HepG2 (cell line): ENCODE results near the gene IFNL1. TPM values are rescaled to one million over a fixed set of nuclear protein-coding genes. Genes with fewer than 3 reads are reported as not detected.
A peak's percentile ranks its signal among the peaks of the same experiment; 100 is the strongest.

Experiments
- ATAC-seq: fragments of 200-7000 bp; cut with Tn5 transposase; 3 replicates; pipeline ENCODE4 v1.9.1; 2020; ENCODE audit warnings: mild to moderate bottlenecking, moderate library complexity
- BruUV-seq: library from RNA; stranded (reverse); fragments of 400-500 nt; replicated peaks from 2 replicates; lab custom pipeline; 2021; lab: Mats Ljungman, UMichigan
- CTCF ChIA-PET: fragments of 300-600 bp; formaldehyde crosslinking; extraction: SDS; loops from one replicate; lab custom pipeline; 2021; ENCODE audit warnings: low total read pairs, inconsistent platforms, low intra/inter-chr PET ratio; lab: Yijun Ruan, JAX
- POLR2A ChIA-PET: fragments of 350-600 bp; sonication (Branson Sonifier 250); formaldehyde crosslinking; loops from one replicate; lab custom pipeline; 2020; ENCODE audit warnings: antibody characterized with exemption, inconsistent platforms; lab: Yijun Ruan, JAX
- DNase-seq: peaks from one replicate; pipeline ENCODE4 v3.0.0-alpha.2; 2015; ENCODE audit warnings: low spot score
- FAIRE-seq: peaks from 3 replicates; lab custom pipeline; 2011; peaks lifted over from hg19 to GRCh38; lab: Jason Lieb, UNC
- H2AFZ ChIP-seq: one replicate; pipeline ENCODE4 v1.6.1; 2011; ENCODE audit warnings: low read length, inconsistent platforms
- H3K27ac ChIP-seq: fragments of 300-600 bp; 3 replicates; pipeline ENCODE4 v1.8.0; 2011; ENCODE audit warnings: mixed run types, mild to moderate bottlenecking, mixed read lengths, low read length, inconsistent platforms; ENCODE audit not compliant: insufficient read depth; ENCODE audit errors: extremely low read length
- H3K27me3 ChIP-seq, 2 experiments: fragments of 200-600 bp in 1 of 2; 2 replicates in 1 of 2; 3 replicates in 1 of 2; pipeline versions ENCODE4 v1.6.0 to v1.8.0; 2011; ENCODE audit warnings: low read length in 2 of 2, mild to moderate bottlenecking in 2 of 2, moderate library complexity in 2 of 2, inconsistent platforms in 1 of 2; ENCODE audit not compliant: insufficient read depth in 2 of 2, control insufficient read depth in 1 of 2
- H3K36me3 ChIP-seq, 2 experiments: fragments of 200-600 bp in 1 of 2; replicated peaks in 1 of 2; 2 replicates in 1 of 2; 3 replicates in 1 of 2; pipeline versions ENCODE4 v1.5.1 to v1.8.0; 2011; ENCODE audit warnings: low read length in 2 of 2, inconsistent platforms in 1 of 2; ENCODE audit not compliant: insufficient read depth in 2 of 2, control insufficient read depth in 1 of 2
- H3K4me1 ChIP-seq: 2 replicates; pipeline ENCODE4 v1.5.1; 2012; ENCODE audit warnings: low read length, inconsistent platforms; ENCODE audit not compliant: insufficient read depth
- H3K4me2 ChIP-seq: 2 replicates; pipeline ENCODE4 v1.6.0; 2011; ENCODE audit warnings: low read depth, low read length, inconsistent platforms
- H3K4me3 ChIP-seq, 3 experiments: fragments of 200-600 bp in 1 of 3; sonication (generic), shearing (Covaris generic) in 1 of 3; replicated peaks in 1 of 3; 2 replicates each; pipeline ENCODE4 v1.5.1; 2011 to 2016; ENCODE audit warnings: low read length in 3 of 3, inconsistent platforms in 2 of 3, low read depth in 2 of 3, mild to moderate bottlenecking in 2 of 3, control low read depth in 1 of 3, mixed read lengths in 1 of 3; ENCODE audit not compliant: insufficient read depth in 1 of 3
- H3K79me2 ChIP-seq: one replicate; pipeline ENCODE4 v1.6.1; 2011; ENCODE audit warnings: low read length, inconsistent platforms; ENCODE audit not compliant: insufficient read depth
- H3K9ac ChIP-seq: 2 replicates; pipeline ENCODE4 v1.6.0; 2011; ENCODE audit warnings: mild to moderate bottlenecking, low read depth, low read length, inconsistent platforms; ENCODE audit not compliant: insufficient read depth
- H3K9me3 ChIP-seq: 2 replicates; pipeline ENCODE4 v1.5.1; 2012; ENCODE audit warnings: mild to moderate bottlenecking, low read length
- H4K20me1 ChIP-seq: 2 replicates; pipeline ENCODE4 v1.6.0; 2011; ENCODE audit warnings: inconsistent platforms, mild to moderate bottlenecking, low read length, moderate library complexity; ENCODE audit not compliant: insufficient read depth
- CHD2 ChIP-seq: IDR thresholded peaks from 2 replicates; pipeline ENCODE4 v1.6.1; 2011; ENCODE audit warnings: low read depth, low read length, improper control_type of control experiment
- FOXC1 ChIP-seq: sonication (generic); formaldehyde crosslinking; IDR thresholded peaks from 2 replicates; pipeline ENCODE4 v1.8.0; 2022; ENCODE audit warnings: mild to moderate bottlenecking, missing genetic modification reagents, borderline replicate concordance
- NBN ChIP-seq: fragments of 450-650 bp; conservative IDR thresholded peaks from 2 replicates; pipeline ENCODE4 v1.6.1; 2017
- NFKB2 ChIP-seq: sonication (generic); formaldehyde crosslinking; IDR thresholded peaks from 2 replicates; pipeline ENCODE4 v1.4.0; 2020; ENCODE audit warnings: missing genetic modification reagents, borderline replicate concordance
- PAXIP1 ChIP-seq: sonication (generic); formaldehyde crosslinking; conservative IDR thresholded peaks from 2 replicates; pipeline ENCODE4 v1.4.0; 2020; ENCODE audit warnings: mild to moderate bottlenecking, missing genetic modification reagents, moderate library complexity
- TRAFD1 ChIP-seq: sonication (generic); formaldehyde crosslinking; IDR thresholded peaks from 2 replicates; pipeline ENCODE4 v1.5.1; 2020; ENCODE audit warnings: missing genetic modification reagents, mild to moderate bottlenecking, borderline replicate concordance
- ZNF276 ChIP-seq: sonication (generic); formaldehyde crosslinking; IDR thresholded peaks from 2 replicates; pipeline ENCODE4 v1.4.0; 2020; ENCODE audit warnings: mild to moderate bottlenecking, low read depth, missing genetic modification reagents
- ZNF33B ChIP-seq: sonication (generic); formaldehyde crosslinking; IDR thresholded peaks from 2 replicates; pipeline ENCODE4 v1.5.1; 2020; ENCODE audit warnings: mild to moderate bottlenecking, missing genetic modification reagents
- ZNF543 ChIP-seq: sonication (generic); formaldehyde crosslinking; IDR thresholded peaks from 2 replicates; pipeline ENCODE4 v1.4.0; 2020; ENCODE audit warnings: mild to moderate bottlenecking, missing genetic modification reagents
- ZNF790 ChIP-seq: sonication (generic); formaldehyde crosslinking; IDR thresholded peaks from 2 replicates; pipeline ENCODE4 v1.8.0; 2022; ENCODE audit warnings: missing genetic modification reagents, mild to moderate bottlenecking, borderline replicate concordance
- ZSCAN21 ChIP-seq: sonication (generic); formaldehyde crosslinking; IDR thresholded peaks from 2 replicates; pipeline ENCODE4 v1.8.0; 2022; ENCODE audit warnings: mild to moderate bottlenecking, missing genetic modification reagents, moderate library complexity, borderline replicate concordance
- WGBS: methylation state at CpG from one replicate; pipeline ENCODE4 v1.1.6; 2017; ENCODE audit warnings: low lambda C conversion rate; 5-methylcytosine and 5-hydroxymethylcytosine counted together
- in situ Hi-C: cut with HindIII; loops from 2 replicates; pipeline ENCODE4 v1.10.0; 2017; ENCODE audit warnings: low pct_unique_long_range_greater_than_20kb; ENCODE audit not compliant: extremely low pct_ligation_motif_present
- intact Hi-C: fragments of 100-400 bp; cut with micrococcal nuclease; formaldehyde crosslinking; loops from one replicate; pipeline ENCODE4 v1.10.0; 2022; ENCODE audit not compliant: unreplicated experiment
- polyA plus RNA-seq, 8 experiments: library from polyadenylated mRNA; depleted of rRNA in 3 of 8; stranded (reverse) in 7 of 8; unstranded in 1 of 8; fragments of >200 nt; fragmentation: Illumina TruSeq in 4 of 8; extraction: Trizol in 4 of 8; gene quantifications; 2 replicates each; pipeline versions ENCODE4 v1.2.1 to v1.2.3, GENCODE V29; 2011 to 2016; ENCODE audit warnings: low read depth in 4 of 8, missing spikeins in 1 of 8, mixed read lengths in 1 of 8; ENCODE audit not compliant: insufficient read depth in 1 of 8
- total RNA-seq, 5 experiments: library from RNA; depleted of rRNA; stranded (reverse); fragments of >200 nt; fragmentation: Illumina TruSeq; extraction: Trizol; gene quantifications; 2 replicates each; pipeline ENCODE4 v1.2.3, GENCODE V29; 2016; ENCODE audit warnings: low read depth in 1 of 5
- TF ChIP-seq, protein P1 (sequence below): sonication (generic); formaldehyde crosslinking; IDR thresholded peaks from 2 replicates; pipeline ENCODE4 v1.4.0; 2020; ENCODE audit warnings: missing genetic modification reagents, low read depth, mild to moderate bottlenecking, borderline replicate concordance

Gene IFNL1
- total and polyA plus RNA-seq, 2 of the 13 experiments (the other 11 are each of a cell fraction or from before 2014, with no cell fraction given): not detected

DNA sequence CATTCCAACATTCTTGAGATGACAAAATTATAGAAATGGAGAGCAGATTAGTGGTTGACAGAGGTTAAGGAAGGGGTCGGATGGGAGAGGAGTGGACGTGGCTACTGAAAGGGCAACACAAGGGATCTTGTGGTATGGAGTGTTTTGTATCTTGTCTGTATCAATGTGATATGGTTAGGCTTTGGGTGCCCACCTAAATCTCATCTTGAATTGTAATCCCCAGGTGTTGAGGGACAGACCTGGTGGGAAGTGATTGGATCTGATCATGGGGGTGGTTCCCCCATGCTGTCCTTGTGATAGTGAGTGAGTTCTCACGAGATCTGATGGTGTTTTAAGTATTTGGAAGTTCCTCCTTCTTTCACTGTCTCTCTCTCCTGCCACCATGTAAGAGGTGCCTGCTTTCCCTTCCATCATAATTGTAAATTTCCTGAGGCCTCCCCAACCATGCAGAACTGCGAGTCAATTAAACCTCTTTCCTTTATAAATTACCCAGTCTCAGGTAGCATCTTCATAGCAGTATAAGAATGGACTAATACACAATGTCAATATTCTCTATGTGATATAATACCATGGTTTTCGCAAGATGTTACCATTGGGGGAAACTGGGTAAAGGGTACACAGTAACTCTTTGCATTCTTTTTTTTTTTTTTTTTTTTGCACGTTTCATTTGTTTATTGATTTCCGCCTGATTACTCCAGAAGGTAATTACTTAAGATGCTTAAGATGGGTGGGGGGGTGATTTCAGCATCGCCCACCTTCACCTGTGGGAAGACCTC lies 42.6 kb upstream of the IFNL1 start (continued):
- no peak for TF ChIP-seq PAXIP1 (CRISPR knock-in tag)

DNA sequence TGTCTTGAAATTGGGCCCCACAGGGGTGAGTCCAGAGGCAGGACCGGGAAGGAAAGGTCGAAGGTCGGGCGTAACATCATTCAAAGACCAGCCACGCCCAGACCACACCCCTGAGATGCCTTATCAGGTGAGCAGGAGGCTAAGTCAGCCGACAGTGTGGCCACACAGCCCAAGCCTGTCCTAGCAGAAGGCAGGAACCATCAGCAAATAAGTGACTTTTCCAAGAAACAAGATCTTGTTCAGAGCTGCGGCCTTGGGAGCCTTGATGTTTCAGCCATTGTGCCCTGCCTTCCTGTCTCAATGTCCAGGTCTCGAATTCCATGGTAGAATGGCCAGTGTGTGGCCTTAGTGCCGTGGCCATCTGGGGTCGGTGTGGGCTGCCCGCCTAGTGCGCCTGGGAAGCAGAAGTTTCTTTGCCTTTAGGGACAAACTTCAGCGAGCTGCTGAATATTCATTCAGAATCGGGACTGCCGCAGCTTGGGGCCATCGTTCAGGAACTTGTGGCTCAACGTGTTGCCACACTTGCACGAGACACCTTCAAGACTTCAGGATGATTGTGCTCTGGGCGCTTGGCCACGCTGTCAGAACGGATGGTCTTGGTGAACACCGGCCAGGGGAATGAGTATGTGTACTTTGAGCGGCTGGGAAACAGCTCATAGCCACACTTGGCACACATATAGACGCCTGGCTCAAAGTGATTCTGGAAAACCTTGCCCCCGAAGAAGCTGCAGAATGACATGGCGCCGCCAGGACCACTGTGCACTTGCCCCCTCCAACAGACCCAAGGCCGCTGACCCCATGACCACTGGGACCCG lies 41.5 kb upstream of the IFNL1 start:
- Histone ChIP-seq H3K27me3 (peaks cover 0 to 6% of the 10 kb centered on the region in 2 experiments; a peak in 2 of 5 replicates), H2AFZ (no peak overlapping the region), H3K79me2 (no peaks in the 10 kb centered on the region), H3K4me2 (no peak overlapping the region), H4K20me1 (no peaks in the 10 kb centered on the region), H3K4me3 (no peak overlapping the region), H3K9ac (no peak overlapping the region), H3K27ac (no peak overlapping the region), H3K4me1 (peaks cover 10% of the 10 kb centered on the region), H3K9me3 (no peaks in the 10 kb centered on the region), H3K36me3 (no peaks in the 10 kb centered on the region)
- peak; percentile 65 for ATAC-seq
- ChIA-PET CTCF (no interaction called here), POLR2A (no interaction called here)
- DNase-seq: no peak
- 20% methylated on average over 8 of the region's 29 CpGs for WGBS
- no peak for FAIRE-seq
- in situ Hi-C loops: no loop called here
- no TSS peak for BruUV-seq
- intact Hi-C loops: no loop called here
- TF ChIP-seq FOXC1 (CRISPR knock-in tag): no peak
- no peak for TF ChIP-seq ZNF33B (CRISPR knock-in tag)
- TF ChIP-seq CHD2: no peak
- no peak for TF ChIP-seq ZSCAN21
- no peak for TF ChIP-seq ZNF543 (CRISPR knock-in tag)
- TF ChIP-seq ZNF276 (CRISPR knock-in tag): no peak
- TF ChIP-seq NBN: no peak
- TF ChIP-seq NFKB2: no peak
- no peak for TF ChIP-seq TRAFD1 (CRISPR knock-in tag)
- no peak for TF ChIP-seq ZNF790
- TF ChIP-seq, protein P1, sequence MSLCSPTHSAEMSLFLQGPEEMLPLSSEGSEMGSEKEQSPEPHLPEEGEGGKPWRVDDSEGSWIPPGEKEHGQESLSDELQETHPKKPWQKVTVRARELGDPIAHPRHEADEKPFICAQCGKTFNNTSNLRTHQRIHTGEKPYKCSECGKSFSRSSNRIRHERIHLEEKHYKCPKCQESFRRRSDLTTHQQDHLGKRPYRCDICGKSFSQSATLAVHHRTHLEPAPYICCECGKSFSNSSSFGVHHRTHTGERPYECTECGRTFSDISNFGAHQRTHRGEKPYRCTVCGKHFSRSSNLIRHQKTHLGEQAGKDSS: no peak
